Effector memory CD4-positive, alpha-beta T cell (primary cell): ENCODE measurements around the gene PGA4.

ENCODE experiments used
- DNase-seq, 3 donors: peaks; one replicate each; pipeline ENCODE4 v3.0.0-alpha.2; 2020
- H3K27ac ChIP-seq: 2 replicates; pipeline ENCODE4 v1.7.0; 2013; ENCODE audit warnings: mild to moderate bottlenecking, low read length, moderate library complexity; ENCODE audit not compliant: insufficient read depth, poor library complexity, severe bottlenecking
- H3K27me3 ChIP-seq: replicated peaks from 2 replicates; pipeline ENCODE4 v1.7.0; 2013; ENCODE audit warnings: mild to moderate bottlenecking, low read length; ENCODE audit not compliant: insufficient read depth, control insufficient read depth, poor library complexity, severe bottlenecking
- H3K36me3 ChIP-seq: 2 replicates; pipeline ENCODE4 v1.7.0; 2013; ENCODE audit warnings: mild to moderate bottlenecking, low read length, moderate library complexity; ENCODE audit not compliant: control insufficient read depth, insufficient read depth
- H3K4me1 ChIP-seq: 2 replicates; pipeline ENCODE4 v1.7.0; 2013; ENCODE audit warnings: low read length, mild to moderate bottlenecking; ENCODE audit not compliant: control insufficient read depth, insufficient read depth, poor library complexity, severe bottlenecking
- H3K4me3 ChIP-seq: 2 replicates; pipeline ENCODE4 v1.7.0; 2013; ENCODE audit warnings: low read length, low read depth, mild to moderate bottlenecking; ENCODE audit not compliant: insufficient read depth, poor library complexity, severe bottlenecking
- H3K9me3 ChIP-seq: 2 replicates; pipeline ENCODE4 v1.7.0; 2013; ENCODE audit warnings: mild to moderate bottlenecking, low read length, moderate library complexity; ENCODE audit not compliant: control insufficient read depth

PGA4 gene

GRCh38 chr11:61187505-61188130, 34.5 kb upstream of the PGA4 start:
- DNase-seq = peak; percentile 43 to 67 (median 58)
- H3K4me1 ChIP-seq = no peaks in the 10 kb centered on the region
- H3K4me3 ChIP-seq = no peak overlapping the region
- H3K27me3 ChIP-seq = no peaks in the 10 kb centered on the region
- H3K36me3 ChIP-seq = no peaks in the 10 kb centered on the region
- no peak overlapping the region for H3K27ac ChIP-seq
- no peaks in the 10 kb centered on the region for H3K9me3 ChIP-seq

GRCh38 chr11:61189933-61190332, 32.2 kb upstream of the PGA4 start:
- H3K36me3 ChIP-seq = no peaks in the 10 kb centered on the region
- no peak for DNase-seq
- H3K27me3 ChIP-seq = no peaks in the 10 kb centered on the region
- H3K4me1 ChIP-seq = no peaks in the 10 kb centered on the region
- no peak overlapping the region for H3K27ac ChIP-seq
- no peaks in the 10 kb centered on the region for H3K9me3 ChIP-seq
- no peak overlapping the region for H3K4me3 ChIP-seq

- Histone ChIP-seq H3K4me1 (no peaks in the 10 kb centered on the region), H3K9me3 (no peaks in the 10 kb centered on the region), H3K4me3 (no peak overlapping the region), H3K27me3 (no peaks in the 10 kb centered on the region), H3K27ac (no peak overlapping the region), H3K36me3 (no peaks in the 10 kb centered on the region)
- DNase-seq = no peak
Observed at GRCh38 chr11:61193596-61193995, 28.6 kb upstream of the PGA4 start.

GRCh38 chr11:61194169-61194671, 27.9 kb upstream of the PGA4 start:
- no peak for DNase-seq
- Histone ChIP-seq H3K27ac (no peak overlapping the region), H3K4me1 (no peaks in the 10 kb centered on the region), H3K27me3 (no peaks in the 10 kb centered on the region), H3K9me3 (no peaks in the 10 kb centered on the region), H3K4me3 (no peak overlapping the region), H3K36me3 (no peaks in the 10 kb centered on the region)

- DNase-seq = no peak
- no peaks in the 10 kb centered on the region for H3K4me1 ChIP-seq
- H3K27me3 ChIP-seq = no peaks in the 10 kb centered on the region
- H3K4me3 ChIP-seq = no peak overlapping the region
- H3K9me3 ChIP-seq = no peaks in the 10 kb centered on the region
- no peaks in the 10 kb centered on the region for H3K36me3 ChIP-seq
- H3K27ac ChIP-seq = no peak overlapping the region
Observed at GRCh38 chr11:61194981-61195695, 27.0 kb upstream of the PGA4 start.

GRCh38 chr11:61195719-61196118, 26.4 kb upstream of the PGA4 start:
- Histone ChIP-seq H3K4me3 (no peak overlapping the region), H3K27me3 (no peaks in the 10 kb centered on the region), H3K36me3 (no peaks in the 10 kb centered on the region), H3K27ac (no peak overlapping the region), H3K9me3 (no peaks in the 10 kb centered on the region), H3K4me1 (no peaks in the 10 kb centered on the region)
- no peak for DNase-seq

- Histone ChIP-seq H3K27me3 (no peaks in the 10 kb centered on the region), H3K4me1 (no peaks in the 10 kb centered on the region), H3K27ac (no peak overlapping the region), H3K9me3 (no peaks in the 10 kb centered on the region), H3K36me3 (no peaks in the 10 kb centered on the region), H3K4me3 (no peak overlapping the region)
- DNase-seq = no peak
Observed at GRCh38 chr11:61198361-61198760, 23.8 kb upstream of the PGA4 start.

- Histone ChIP-seq H3K27me3 (no peaks in the 10 kb centered on the region), H3K27ac (no peak overlapping the region), H3K36me3 (no peaks in the 10 kb centered on the region), H3K4me3 (no peak overlapping the region), H3K4me1 (no peaks in the 10 kb centered on the region), H3K9me3 (no peaks in the 10 kb centered on the region)
- no peak for DNase-seq
Observed at GRCh38 chr11:61198948-61199523, 23.1 kb upstream of the PGA4 start.

- no peaks in the 10 kb centered on the region for H3K36me3 ChIP-seq
- no peak overlapping the region for H3K4me3 ChIP-seq
- H3K27me3 ChIP-seq = no peaks in the 10 kb centered on the region
Observed at GRCh38 chr11:61201476-61201875, 20.7 kb upstream of the PGA4 start.

More at GRCh38 chr11:61201476-61201875, 20.7 kb upstream of the PGA4 start:
- Histone ChIP-seq H3K9me3 (no peaks in the 10 kb centered on the region), H3K27ac (no peak overlapping the region), H3K4me1 (no peaks in the 10 kb centered on the region)
- DNase-seq = no peak
